HUES48 (cell line): ENCODE data around the gene C1orf174.

Experiments used
- H3K27ac ChIP-seq: one replicate; pipeline ENCODE4 v1.7.0; 2013; ENCODE audit warnings: low read depth, low read length, inconsistent platforms
- H3K27me3 ChIP-seq: 2 replicates; pipeline ENCODE4 v1.6.1; 2013; ENCODE audit warnings: mild to moderate bottlenecking, low read length; ENCODE audit not compliant: control insufficient read depth, insufficient read depth
- H3K36me3 ChIP-seq: 2 replicates; pipeline ENCODE4 v1.6.1; 2013; ENCODE audit warnings: low read length; ENCODE audit not compliant: control insufficient read depth, insufficient read depth
- H3K4me1 ChIP-seq: 2 replicates; pipeline ENCODE4 v1.6.1; 2013; ENCODE audit warnings: mild to moderate bottlenecking, low read length; ENCODE audit not compliant: control insufficient read depth, insufficient read depth
- H3K4me3 ChIP-seq: 2 replicates; pipeline ENCODE4 v1.5.1; 2013; ENCODE audit warnings: mild to moderate bottlenecking, low read depth, low read length
- H3K9ac ChIP-seq: 2 replicates; pipeline ENCODE4 v1.6.1; 2013; ENCODE audit warnings: mild to moderate bottlenecking, low read depth, low read length, moderate library complexity
- H3K9me3 ChIP-seq: 2 replicates; pipeline ENCODE4 v1.6.1; 2013; ENCODE audit warnings: low read length; ENCODE audit not compliant: control insufficient read depth, insufficient read depth

The C1orf174 gene

DNA sequence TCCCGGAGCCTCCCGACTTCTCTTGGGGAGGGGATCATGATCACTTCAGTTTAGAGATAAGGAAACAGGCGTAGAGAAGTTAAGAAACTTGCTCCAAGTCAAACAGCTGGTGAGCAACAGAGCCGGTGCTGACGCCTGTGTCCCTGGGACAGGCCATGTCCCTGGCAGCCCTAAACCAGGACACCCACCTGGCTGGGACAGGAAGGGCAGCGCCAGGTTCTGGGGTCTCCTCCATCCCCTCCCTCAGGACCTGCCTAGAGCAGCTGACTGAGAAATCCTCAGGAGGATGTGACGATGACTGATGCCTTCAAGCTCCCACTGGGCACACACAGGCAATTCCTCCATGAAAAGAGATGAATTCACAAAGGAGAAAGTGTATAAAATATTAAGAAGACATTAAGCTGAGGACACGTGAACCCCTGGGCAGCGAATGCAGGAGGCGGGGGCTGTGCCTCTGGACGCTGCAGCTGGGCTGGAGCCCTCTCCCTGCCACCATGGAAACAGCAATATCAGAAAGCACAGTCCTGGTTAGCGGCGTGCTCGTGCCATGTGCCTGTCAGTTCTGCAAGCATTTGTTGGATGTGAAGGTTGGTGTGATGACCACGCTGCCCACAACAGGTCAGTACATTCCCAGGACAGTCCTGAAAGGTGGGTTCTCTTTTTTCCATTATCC, 40.1 kb upstream of the C1orf174 start:
- H3K36me3 ChIP-seq: no peaks in the 10 kb centered on the region
- peaks cover 31% of the 10 kb centered on the region for H3K9me3 ChIP-seq
- no peaks in the 10 kb centered on the region for H3K27me3 ChIP-seq

DNA sequence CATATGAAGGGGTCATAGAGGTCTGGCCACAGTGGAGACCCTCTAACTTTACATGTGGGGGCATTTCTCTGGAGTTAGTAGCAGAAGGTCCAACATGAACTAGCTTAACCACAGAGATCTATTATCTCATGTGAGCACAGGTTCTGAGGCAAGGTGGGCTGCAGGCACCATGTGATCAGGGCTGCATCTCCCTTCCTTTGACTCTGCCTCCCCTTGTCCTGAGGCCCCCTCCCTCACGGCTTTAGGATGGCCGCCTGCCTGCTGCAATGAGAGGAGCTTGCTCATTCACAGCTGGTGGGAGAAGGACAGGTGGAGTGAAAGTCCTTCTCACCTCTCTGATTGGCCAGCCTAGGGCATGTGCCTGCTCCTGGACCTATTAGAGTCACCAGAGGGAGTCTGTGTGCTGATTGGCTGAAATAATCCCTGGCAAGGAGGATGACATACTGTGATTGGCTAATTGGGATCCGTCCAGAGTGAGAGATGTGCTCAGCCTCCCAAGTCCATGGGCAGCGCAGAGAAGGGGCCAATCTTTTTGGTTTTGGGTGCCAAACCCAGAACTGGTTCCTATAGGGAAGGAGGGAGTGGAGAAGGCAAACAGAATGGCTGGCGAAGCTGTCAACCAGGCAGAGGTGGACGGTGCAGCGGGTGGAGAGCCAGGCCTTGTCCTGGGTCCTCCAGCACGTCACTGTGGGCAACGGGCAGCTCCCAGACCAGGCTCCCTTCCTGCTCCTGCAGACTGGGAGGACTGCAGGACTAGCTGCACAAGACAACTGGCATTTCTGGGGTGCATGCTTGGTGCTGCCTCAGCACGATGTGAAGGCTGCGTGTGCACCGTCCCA, 39.4 kb upstream of the C1orf174 start:
- Histone ChIP-seq H3K9me3 (peaks cover 32% of the 10 kb centered on the region), H3K27me3 (no peaks in the 10 kb centered on the region), H3K4me1 (no peaks in the 10 kb centered on the region), H3K9ac (no peak overlapping the region), H3K27ac (no peak overlapping the region), H3K36me3 (no peaks in the 10 kb centered on the region), H3K4me3 (no peak overlapping the region)

More for the DNA sequence above, 40.1 kb upstream of the C1orf174 start:
- H3K27ac ChIP-seq: no peak overlapping the region
- no peak overlapping the region for H3K4me3 ChIP-seq
- no peak overlapping the region for H3K9ac ChIP-seq
- no peaks in the 10 kb centered on the region for H3K4me1 ChIP-seq

DNA sequence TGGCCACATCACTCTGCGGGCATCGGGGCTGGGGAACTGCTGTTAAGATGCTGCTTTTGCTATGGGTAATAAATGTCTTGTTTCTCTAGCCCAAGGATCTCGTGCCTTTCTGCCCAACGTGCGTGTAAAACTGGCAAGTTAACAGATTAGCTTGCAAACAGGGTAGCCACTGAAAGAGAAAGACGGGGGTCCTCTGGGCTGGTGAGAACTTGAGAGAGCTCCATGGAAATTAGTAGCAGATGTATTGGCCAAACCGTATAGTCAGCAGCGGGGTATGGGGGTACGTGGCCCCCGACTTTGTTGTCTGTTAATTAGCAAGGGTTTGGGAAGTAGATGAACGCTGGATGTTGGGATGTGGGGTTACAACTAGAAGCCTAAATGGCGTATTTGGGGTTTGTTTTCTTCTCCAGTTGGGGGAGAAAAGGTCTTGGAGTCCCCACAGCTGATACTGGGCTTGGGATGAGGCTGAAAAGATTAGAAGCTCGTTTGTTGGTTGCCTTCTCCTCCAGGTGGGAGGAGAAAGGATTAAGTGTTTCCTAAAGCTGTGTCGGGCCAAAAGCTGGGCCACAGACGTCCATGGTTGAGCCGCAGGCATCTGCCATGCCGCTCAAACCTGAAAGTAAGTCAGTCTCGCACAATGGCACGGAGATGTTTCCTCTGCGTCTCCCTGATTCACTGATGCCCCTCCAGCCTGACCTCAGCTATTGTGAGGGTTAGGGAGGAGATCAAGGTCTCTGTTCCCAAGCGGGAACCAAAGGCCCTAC, 32.3 kb upstream of the C1orf174 start:
- Histone ChIP-seq H3K9me3 (peaks cover 34% of the 10 kb centered on the region), H3K4me1 (no peaks in the 10 kb centered on the region), H3K4me3 (no peak overlapping the region), H3K36me3 (no peaks in the 10 kb centered on the region), H3K27me3 (no peaks in the 10 kb centered on the region), H3K9ac (no peak overlapping the region), H3K27ac (no peak overlapping the region)

DNA sequence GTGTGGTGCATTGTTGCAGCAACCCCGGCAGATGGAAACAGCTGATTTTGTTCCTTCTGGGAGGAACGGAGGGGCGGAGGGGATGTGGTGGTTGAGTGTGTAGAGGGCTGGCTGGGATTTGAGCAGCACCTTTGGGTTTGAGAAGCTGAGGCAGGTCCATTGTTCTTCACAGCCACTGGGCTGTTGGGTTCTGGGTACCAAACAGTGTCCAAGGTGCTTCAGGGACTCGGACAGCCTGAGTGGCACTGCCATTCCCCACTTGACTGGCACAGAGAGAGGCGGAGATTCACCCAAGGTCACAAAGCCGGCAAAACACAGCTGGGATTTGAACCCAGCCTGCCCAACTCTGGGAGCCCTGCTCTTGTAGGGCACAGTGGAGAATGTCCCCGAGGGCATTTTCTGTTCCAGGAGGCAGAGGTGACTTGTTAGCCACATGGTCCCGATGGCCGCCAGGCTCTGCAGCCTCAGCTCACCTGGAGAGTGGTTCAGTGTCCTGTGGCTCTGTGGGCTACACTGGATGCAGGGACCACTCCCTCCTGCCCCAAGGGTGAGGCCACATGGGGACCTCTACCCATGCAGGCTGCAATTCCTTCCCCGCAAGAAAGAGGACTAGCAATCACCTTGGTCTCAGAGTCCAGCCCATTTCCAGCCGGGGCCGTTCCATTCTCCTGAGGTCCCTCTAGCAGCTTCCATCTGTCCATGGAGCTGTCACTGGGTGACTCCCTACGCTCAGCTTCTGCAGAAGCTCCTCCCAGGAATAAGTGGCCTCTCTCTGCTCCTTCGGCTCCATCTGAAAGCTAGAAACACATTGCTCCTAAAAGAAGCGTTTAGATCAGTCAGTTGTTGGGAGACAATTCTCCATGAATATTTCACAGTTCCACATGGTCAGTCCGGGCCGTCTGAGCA, 31.2 kb upstream of the C1orf174 start:
- H3K36me3 ChIP-seq: no peaks in the 10 kb centered on the region
- H3K27me3 ChIP-seq: no peaks in the 10 kb centered on the region
- no peaks in the 10 kb centered on the region for H3K4me1 ChIP-seq
- H3K9me3 ChIP-seq: peaks cover 34% of the 10 kb centered on the region
- H3K27ac ChIP-seq: no peak overlapping the region
- H3K9ac ChIP-seq: no peak overlapping the region
- H3K4me3 ChIP-seq: no peak overlapping the region

DNA sequence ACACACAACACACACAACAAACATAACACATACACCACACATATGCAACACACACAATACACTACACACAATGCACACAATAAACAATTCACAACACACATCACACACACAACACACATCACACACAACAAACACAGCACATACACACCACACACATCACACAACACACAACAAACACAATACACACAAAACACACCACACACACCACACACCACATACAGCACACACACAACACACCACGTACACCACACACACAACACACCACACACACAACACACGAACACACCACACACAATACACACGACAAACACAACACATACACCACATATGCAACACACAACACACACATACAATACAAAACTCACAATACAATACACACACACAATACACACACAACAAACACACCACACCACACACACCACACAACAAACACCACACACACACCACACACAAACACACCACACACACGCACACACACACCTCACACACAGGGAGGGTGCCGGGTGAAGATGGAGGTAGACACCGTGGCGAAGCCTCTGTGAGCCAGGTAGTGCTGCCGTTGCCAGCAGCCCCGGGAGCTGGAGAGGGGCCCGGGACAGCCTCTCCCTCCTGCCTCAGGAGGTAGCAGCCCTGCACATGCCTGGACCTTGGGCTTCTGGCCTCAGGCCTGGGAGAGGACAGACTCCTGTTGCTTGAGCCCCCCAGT, 30.4 kb upstream of the C1orf174 start:
- no peaks in the 10 kb centered on the region for H3K36me3 ChIP-seq
- H3K27me3 ChIP-seq: no peaks in the 10 kb centered on the region
- no peaks in the 10 kb centered on the region for H3K4me1 ChIP-seq
- no peak overlapping the region for H3K27ac ChIP-seq
- H3K4me3 ChIP-seq: no peak overlapping the region
- H3K9me3 ChIP-seq: peaks cover 31% of the 10 kb centered on the region
- H3K9ac ChIP-seq: no peak overlapping the region

DNA sequence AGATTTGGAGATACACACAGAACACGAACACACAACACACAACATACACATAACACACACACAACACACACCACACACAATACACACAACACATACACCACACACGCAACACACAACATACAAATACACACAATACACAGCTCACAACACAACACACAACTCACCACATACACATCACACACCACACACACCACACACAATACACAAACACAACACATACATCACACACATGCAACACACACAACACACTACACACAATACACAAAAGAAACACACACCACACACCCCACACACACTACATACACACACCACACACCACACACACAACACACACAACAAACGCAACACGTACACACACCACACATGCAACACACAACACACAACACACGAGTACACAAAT, 29.1 kb upstream of the C1orf174 start:
- Histone ChIP-seq H3K9me3 (peaks cover 29% of the 10 kb centered on the region), H3K4me3 (no peak overlapping the region)

DNA sequence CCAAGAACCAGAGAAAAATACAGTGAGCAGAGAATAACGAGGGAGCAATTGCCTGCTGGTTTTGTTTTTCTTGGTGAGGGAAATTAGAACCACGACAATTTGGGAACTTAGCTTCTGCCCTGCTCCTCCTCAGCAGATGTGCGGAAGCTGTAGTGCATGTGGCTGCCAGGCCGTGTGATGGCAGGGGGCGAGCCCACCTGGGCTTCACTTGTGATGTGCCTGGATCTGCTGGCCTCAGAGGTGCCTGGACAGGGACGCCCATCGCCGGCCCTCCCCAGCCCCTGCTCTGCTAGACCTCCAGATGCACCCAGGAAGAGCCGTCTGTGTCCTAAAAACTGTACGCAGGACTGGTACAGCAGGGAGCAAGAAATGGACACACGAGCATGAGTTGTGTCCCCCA, 28.5 kb upstream of the C1orf174 start:
- Histone ChIP-seq H3K9me3 (peaks cover 29% of the 10 kb centered on the region), H3K27ac (no peak overlapping the region), H3K36me3 (no peaks in the 10 kb centered on the region), H3K4me3 (no peak overlapping the region), H3K4me1 (no peaks in the 10 kb centered on the region), H3K9ac (no peak overlapping the region), H3K27me3 (no peaks in the 10 kb centered on the region)

More for the DNA sequence above, 29.1 kb upstream of the C1orf174 start:
- H3K4me1 ChIP-seq: no peaks in the 10 kb centered on the region
- H3K27ac ChIP-seq: no peak overlapping the region
- no peaks in the 10 kb centered on the region for H3K27me3 ChIP-seq
- H3K9ac ChIP-seq: no peak overlapping the region
- no peaks in the 10 kb centered on the region for H3K36me3 ChIP-seq

DNA sequence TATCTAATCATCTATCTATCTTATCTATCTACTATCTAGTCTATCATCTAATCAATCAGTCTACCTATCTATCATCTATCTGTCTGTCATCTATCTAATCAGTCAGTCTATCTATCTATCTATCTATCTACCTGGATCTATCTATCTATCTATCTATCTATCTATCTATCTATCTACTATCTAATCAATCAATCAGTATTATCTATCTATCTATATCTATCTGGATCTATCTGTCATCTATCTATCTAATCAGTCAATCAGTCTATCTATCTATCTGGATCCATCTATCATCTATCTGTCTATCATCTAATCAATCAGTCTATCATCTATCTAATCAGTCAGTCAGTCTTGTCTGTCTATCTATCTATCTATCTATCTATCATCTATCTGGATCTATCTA, 26.9 kb upstream of the C1orf174 start:
- Histone ChIP-seq H3K27me3 (no peaks in the 10 kb centered on the region), H3K4me3 (no peak overlapping the region), H3K9ac (no peak overlapping the region), H3K27ac (no peak overlapping the region), H3K9me3 (peaks cover 27% of the 10 kb centered on the region), H3K4me1 (no peaks in the 10 kb centered on the region), H3K36me3 (no peaks in the 10 kb centered on the region)

DNA sequence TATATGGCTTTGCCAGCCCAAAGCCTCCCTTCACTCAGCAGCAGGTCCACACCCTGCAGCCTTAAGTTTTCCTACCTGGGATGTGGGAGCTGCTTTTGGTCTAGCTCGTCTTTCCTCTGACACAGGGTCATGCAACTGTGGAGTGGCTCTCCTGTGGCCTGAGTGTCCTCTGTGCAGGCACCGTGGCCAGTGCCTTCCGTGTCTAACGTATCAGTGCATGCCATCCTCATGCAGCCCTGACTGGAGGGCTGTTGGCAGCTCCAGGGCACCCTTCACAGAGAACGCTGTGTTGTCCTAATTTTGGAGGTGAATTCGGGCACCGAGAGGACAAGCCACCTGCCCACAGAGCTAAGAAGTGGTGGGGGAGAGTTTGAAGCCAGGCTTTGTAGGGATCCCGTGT, 25.7 kb upstream of the C1orf174 start:
- no peaks in the 10 kb centered on the region for H3K27me3 ChIP-seq
- peaks cover 23% of the 10 kb centered on the region for H3K9me3 ChIP-seq
- H3K4me3 ChIP-seq: no peak overlapping the region
- no peak overlapping the region for H3K27ac ChIP-seq
- H3K36me3 ChIP-seq: no peaks in the 10 kb centered on the region
- H3K9ac ChIP-seq: no peak overlapping the region
- no peaks in the 10 kb centered on the region for H3K4me1 ChIP-seq

DNA sequence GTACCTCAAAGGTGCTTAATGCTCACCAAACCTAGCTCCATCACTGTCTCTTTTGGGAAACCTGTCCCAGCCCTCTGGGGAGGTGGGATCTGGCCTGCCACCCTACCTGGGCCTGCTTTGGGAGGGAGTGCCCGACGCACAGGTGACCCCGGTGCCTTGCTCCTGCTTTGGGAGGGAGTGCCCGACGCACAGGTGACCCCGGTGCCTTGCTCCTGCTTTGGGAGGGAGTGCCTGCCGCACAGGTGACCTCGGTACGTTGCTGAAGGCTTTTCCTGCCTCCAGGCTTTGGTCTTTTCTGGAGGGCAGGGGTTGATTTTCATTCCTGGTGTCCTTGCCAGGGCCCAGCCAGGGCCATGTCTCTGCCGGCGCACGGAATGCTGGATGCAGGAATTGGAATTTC, 25.2 kb upstream of the C1orf174 start:
- Histone ChIP-seq H3K36me3 (no peaks in the 10 kb centered on the region), H3K9me3 (peaks cover 19% of the 10 kb centered on the region), H3K9ac (no peak overlapping the region), H3K27ac (no peak overlapping the region), H3K4me1 (no peaks in the 10 kb centered on the region), H3K4me3 (no peak overlapping the region), H3K27me3 (no peaks in the 10 kb centered on the region)
